Peyer's patch (tissue), 4 donors: Measurements from ENCODE around the gene PIGQ. TPM values are rescaled to one million over a fixed set of nuclear protein-coding genes. Genes with fewer than 3 reads are reported as not detected.

Experiments used
- DNase-seq, 3 donors: peaks; one replicate each; pipeline ENCODE4 v3.0.0-alpha.2; 2017 to 2019
- H3K27ac ChIP-seq, 4 donors: fragments of 200-600 bp; sonication (generic); one replicate each; pipeline ENCODE4 v1.5.1; 2016 to 2019
- H3K27me3 ChIP-seq, 2 donors: fragments of 200-600 bp; sonication (generic); one replicate each; pipeline ENCODE4 v1.5.1; 2019
- H3K36me3 ChIP-seq, 3 donors: fragments of 200-600 bp; sonication (generic); one replicate each; pipeline ENCODE4 v1.5.1; 2016 to 2019
- H3K4me1 ChIP-seq, 4 donors: fragments of 200-600 bp; sonication (generic); one replicate each; pipeline ENCODE4 v1.5.1; 2016 to 2019
- H3K4me3 ChIP-seq, 4 donors: fragments of 200-600 bp; sonication (generic); 1 replicate in 3 of 4; 2 replicates in 1 of 4; pipeline ENCODE4 v1.5.1; 2016 to 2019; ENCODE audit warnings: mild to moderate bottlenecking in 1 of 4
- H3K9me3 ChIP-seq, 4 donors: fragments of 200-600 bp; sonication (generic); one replicate each; pipeline ENCODE4 v1.5.1; 2016 to 2019; ENCODE audit warnings: mild to moderate bottlenecking in 1 of 4
- CTCF ChIP-seq, 6 experiments: fragments of 450-650 bp in 4 of 6; fragments of 200-600 bp in 2 of 6; sonication (generic) in 1 of 6; IDR thresholded peaks; one replicate each; pipeline ENCODE4 v1.5.1; 2017 to 2019; ENCODE audit warnings: antibody characterized with exemption in 6 of 6, mild to moderate bottlenecking in 3 of 6, moderate library complexity in 1 of 6
- POLR2A ChIP-seq, 2 donors: fragments of 450-650 bp; IDR thresholded peaks; one replicate each; pipeline ENCODE4 v1.5.1; 2017; ENCODE audit warnings: antibody characterized with exemption in 2 of 2, mild to moderate bottlenecking in 2 of 2, moderate library complexity in 2 of 2
- total RNA-seq, 4 donors: library from RNA; depleted of rRNA; stranded (reverse); fragments of >200 nt; gene quantifications; one replicate each; pipeline ENCODE4 v1.1.0, GENCODE V29; 2016

PIGQ gene
- total RNA-seq, 4 donors from 2014 or later, result 33.1 to 65.6 (median 55.2) TPM

- TF ChIP-seq CTCF (IDR thresholded peaks at IDR 0.05) (no peak), POLR2A (IDR thresholded peaks at IDR 0.05) (no peak)
- Histone ChIP-seq H3K27me3 (no peaks in the 10 kb centered on the region), H3K9me3 (no peaks in the 10 kb centered on the region), H3K36me3 (no peaks in the 10 kb centered on the region), H3K4me1 (peaks cover 0 to 17% (median 14%) of the 10 kb centered on the region in 4 donors), H3K4me3 (no peak overlapping the region), H3K27ac (no peak overlapping the region)
- DNase-seq, result no peak
These were observed 16.4 kb downstream of the PIGQ start for GRCh38 chr16:586047-586644.

GRCh38 chr16:586645-587590 is 17.1 kb downstream of the PIGQ start:
- no peak for DNase-seq
- TF ChIP-seq POLR2A (IDR thresholded peaks at IDR 0.05), result no peak
- no peak for TF ChIP-seq CTCF (IDR thresholded peaks at IDR 0.05)
- Histone ChIP-seq H3K4me1 (peaks cover 0 to 25% (median 14%) of the 10 kb centered on the region in 4 donors), H3K4me3 (no peak overlapping the region), H3K27me3 (no peaks in the 10 kb centered on the region), H3K36me3 (no peaks in the 10 kb centered on the region), H3K9me3 (no peaks in the 10 kb centered on the region), H3K27ac (no peak overlapping the region)

GRCh38 chr16:588639-588888 is 18.8 kb downstream of the PIGQ start:
- H3K4me1 ChIP-seq, result peaks cover 12 to 41% (median 20%) of the 10 kb centered on the region in 4 donors
- no peaks in the 10 kb centered on the region for H3K36me3 ChIP-seq
- H3K27ac ChIP-seq, result peak overlapping the region; percentile 96 to 99 (median 98)
- no peaks in the 10 kb centered on the region for H3K9me3 ChIP-seq
- peak; percentile 52 to 76 (median 74) for DNase-seq
- peak overlapping the region; percentile 56 to 96 (median 82) for H3K4me3 ChIP-seq
- no peak for TF ChIP-seq POLR2A (IDR thresholded peaks at IDR 0.05)
- H3K27me3 ChIP-seq, result no peaks in the 10 kb centered on the region

GRCh38 chr16:588889-589657 is 19.3 kb downstream of the PIGQ start:
- Histone ChIP-seq H3K4me3 (peak overlapping the region; percentile 56 to 96 (median 82)), H3K27ac (peak overlapping the region; percentile 96 to 99 (median 98)), H3K4me1 (peaks cover 12 to 42% (median 20%) of the 10 kb centered on the region in 4 donors), H3K36me3 (no peaks in the 10 kb centered on the region), H3K27me3 (no peaks in the 10 kb centered on the region), H3K9me3 (no peaks in the 10 kb centered on the region)
- TF ChIP-seq CTCF (IDR thresholded peaks at IDR 0.05), result peak in 2 of 6 experiments; percentile 2 to 11
- peak; percentile 92 to 97 for TF ChIP-seq POLR2A (IDR thresholded peaks at IDR 0.05)
- peak; percentile 99 for DNase-seq

GRCh38 chr16:589658-590187 is 20.0 kb downstream of the PIGQ start, which contains the start of gene RAB40C:
RAB40C (plus strand) TSS chr16:590066; CDS start chr16:590292, 226 bp downstream.
- peaks cover 12 to 49% (median 20%) of the 10 kb centered on the region in 4 donors for H3K4me1 ChIP-seq
- DNase-seq, result peak; percentile 99
- no peaks in the 10 kb centered on the region for H3K36me3 ChIP-seq
- TF ChIP-seq POLR2A (IDR thresholded peaks at IDR 0.05) (no peak), CTCF (IDR thresholded peaks at IDR 0.05) (peak in 1 of 6 experiments; percentile 26)
- no peaks in the 10 kb centered on the region for H3K27me3 ChIP-seq
- no peaks in the 10 kb centered on the region for H3K9me3 ChIP-seq
- H3K27ac ChIP-seq, result peak within 1 kb of the TSS; percentile 96 to 99 (median 98)
- peak within 1 kb of the TSS; percentile 92 to 96 (median 94) for H3K4me3 ChIP-seq
